OCI-LY7 (cell line): ENCODE results near the gene CEP55. TPM values are rescaled to one million over a fixed set of nuclear protein-coding genes. Genes with fewer than 3 reads are reported as not detected.

Experiments used
- BruUV-seq: library from RNA; stranded (reverse); fragments of 400-500 nt; replicated peaks from 2 replicates; lab custom pipeline; 2021; lab: Mats Ljungman, UMichigan
- CTCF ChIA-PET: fragments of 300-600 bp; sonication (Branson Sonifier 250); formaldehyde crosslinking; loops from one replicate; lab custom pipeline; 2022; ENCODE audit warnings: antibody characterized with exemption; ENCODE audit not compliant: unreplicated experiment; lab: Charles Lee
- POLR2A ChIA-PET: fragments of 300-600 bp; sonication (Branson Sonifier 250); formaldehyde crosslinking; loops from one replicate; lab custom pipeline; 2022; ENCODE audit warnings: antibody characterized with exemption; lab: Charles Lee
- DNase-seq: peaks from one replicate; pipeline ENCODE4 v3.0.0-alpha.2; 2015; ENCODE audit warnings: low spot score
- H2AFZ ChIP-seq: fragments of 200-600 bp; sonication (generic), shearing (Covaris generic); 2 replicates; pipeline ENCODE4 v1.6.1; 2014; ENCODE audit warnings: mild to moderate bottlenecking, antibody characterized with exemption, low read length, moderate library complexity
- H3K27ac ChIP-seq: fragments of 200-600 bp; sonication (generic); 2 replicates; pipeline ENCODE4 v1.5.1; 2014; ENCODE audit warnings: mixed run types, low read depth, mild to moderate bottlenecking, moderate library complexity, low read length, inconsistent platforms; ENCODE audit not compliant: poor library complexity, severe bottlenecking
- H3K36me3 ChIP-seq: fragments of 200-600 bp; sonication (generic); 2 replicates; pipeline ENCODE4 v1.6.1; 2014; ENCODE audit warnings: mild to moderate bottlenecking, antibody characterized with exemption, low read length, moderate library complexity, mixed read lengths; ENCODE audit not compliant: insufficient read depth
- H3K4me1 ChIP-seq: fragments of 200-600 bp; sonication (generic); 2 replicates; pipeline ENCODE4 v1.5.1; 2014; ENCODE audit warnings: mild to moderate bottlenecking, low read length; ENCODE audit not compliant: insufficient read depth, poor library complexity, severe bottlenecking
- H3K4me2 ChIP-seq: fragments of 200-600 bp; sonication (generic); 2 replicates; pipeline ENCODE4 v1.6.1; 2014; ENCODE audit warnings: mild to moderate bottlenecking, low read length
- H3K4me3 ChIP-seq: fragments of 200-600 bp; sonication (generic); 2 replicates; pipeline ENCODE4 v1.5.1; 2014; ENCODE audit warnings: mild to moderate bottlenecking, low read depth, low read length; ENCODE audit not compliant: poor library complexity, severe bottlenecking
- H3K79me2 ChIP-seq: fragments of 200-600 bp; sonication (generic); 2 replicates; pipeline ENCODE4 v1.6.1; 2016; ENCODE audit warnings: low read depth, mild to moderate bottlenecking, low read length, moderate library complexity, mixed read lengths; ENCODE audit not compliant: insufficient read depth
- H3K9me2 ChIP-seq: fragments of 200-600 bp; sonication (generic); 2 replicates; pipeline ENCODE4 v1.6.1; 2016; ENCODE audit warnings: mild to moderate bottlenecking, low read length, mixed read lengths; ENCODE audit not compliant: insufficient read depth
- H3K9me3 ChIP-seq: fragments of 200-600 bp; sonication (generic); 2 replicates; pipeline ENCODE4 v1.6.1; 2014; ENCODE audit warnings: mild to moderate bottlenecking, mixed run types, low read length, mixed read lengths
- H4K20me1 ChIP-seq: fragments of 200-600 bp; sonication (generic); 2 replicates; pipeline ENCODE4 v1.6.1; 2014; ENCODE audit warnings: mild to moderate bottlenecking, antibody characterized with exemption, low read length, moderate library complexity, mixed read lengths; ENCODE audit not compliant: insufficient read depth
- EZH2phosphoT487 ChIP-seq: fragments of 200-600 bp; sonication (generic); IDR thresholded peaks from 2 replicates; pipeline ENCODE4 v1.6.1; 2018; ENCODE audit warnings: low read depth, borderline replicate concordance, mild to moderate bottlenecking, mixed run types, antibody characterized with exemption, low read length, moderate library complexity, mixed read lengths
- intact Hi-C: fragments of 100-400 bp; cut with micrococcal nuclease; formaldehyde crosslinking; loops from one replicate; pipeline ENCODE4 v1.10.0; 2022; ENCODE audit not compliant: unreplicated experiment
- total RNA-seq, 2 experiments: library from RNA; depleted of rRNA in 1 of 2; stranded (reverse); fragments of >200 nt in 1 of 2; shearing (Covaris generic) in 1 of 2; gene quantifications; 2 replicates each; pipeline ENCODE4 v1.2.3, GENCODE V29; 2014 to 2022
- TF ChIP-seq, protein P1 (sequence below): fragments of 200-600 bp; sonication (generic); conservative IDR thresholded peaks from 2 replicates; pipeline ENCODE4 v1.5.1; 2014; ENCODE audit warnings: mild to moderate bottlenecking, antibody characterized with exemption, low read length, moderate library complexity, mixed read lengths

CEP55 gene
- total RNA-seq, 2 experiments from 2014 or later: 64.5 to 68.3 TPM

- POLR2A ChIA-PET: no interaction called here
- BruUV-seq: no TSS peak
These were observed 21.2 kb upstream of the CEP55 start for GRCh38 chr10:93475227-93475626.

GRCh38 chr10:93475871-93476270, 20.5 kb upstream of the CEP55 start:
- intact Hi-C loops: loop anchor here (2.0 kb wide), 1 partner anchor 45 kb away; no protein-coding TSS in a partner anchor
- H3K27ac ChIP-seq: no peak overlapping the region
- no peak for DNase-seq
- POLR2A ChIA-PET: interaction anchor here (0.6 to 1.0 kb wide), 7 partner anchors 20 to 305 kb away, joined by 3 to 5 read pairs (median 5); no protein-coding TSS in a partner anchor
- no TSS peak for BruUV-seq
- no peak overlapping the region for H3K4me3 ChIP-seq
- H3K4me1 ChIP-seq: no peaks in the 10 kb centered on the region
- no peak overlapping the region for H3K4me2 ChIP-seq
- TF ChIP-seq, protein P1, sequence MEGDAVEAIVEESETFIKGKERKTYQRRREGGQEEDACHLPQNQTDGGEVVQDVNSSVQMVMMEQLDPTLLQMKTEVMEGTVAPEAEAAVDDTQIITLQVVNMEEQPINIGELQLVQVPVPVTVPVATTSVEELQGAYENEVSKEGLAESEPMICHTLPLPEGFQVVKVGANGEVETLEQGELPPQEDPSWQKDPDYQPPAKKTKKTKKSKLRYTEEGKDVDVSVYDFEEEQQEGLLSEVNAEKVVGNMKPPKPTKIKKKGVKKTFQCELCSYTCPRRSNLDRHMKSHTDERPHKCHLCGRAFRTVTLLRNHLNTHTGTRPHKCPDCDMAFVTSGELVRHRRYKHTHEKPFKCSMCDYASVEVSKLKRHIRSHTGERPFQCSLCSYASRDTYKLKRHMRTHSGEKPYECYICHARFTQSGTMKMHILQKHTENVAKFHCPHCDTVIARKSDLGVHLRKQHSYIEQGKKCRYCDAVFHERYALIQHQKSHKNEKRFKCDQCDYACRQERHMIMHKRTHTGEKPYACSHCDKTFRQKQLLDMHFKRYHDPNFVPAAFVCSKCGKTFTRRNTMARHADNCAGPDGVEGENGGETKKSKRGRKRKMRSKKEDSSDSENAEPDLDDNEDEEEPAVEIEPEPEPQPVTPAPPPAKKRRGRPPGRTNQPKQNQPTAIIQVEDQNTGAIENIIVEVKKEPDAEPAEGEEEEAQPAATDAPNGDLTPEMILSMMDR: no peak
- TF ChIP-seq EZH2phosphoT487: no peak
- no peaks in the 10 kb centered on the region for H3K79me2 ChIP-seq
- no peaks in the 10 kb centered on the region for H3K36me3 ChIP-seq
- H2AFZ ChIP-seq: no peak overlapping the region
- H4K20me1 ChIP-seq: no peaks in the 10 kb centered on the region
- CTCF ChIA-PET: interaction anchor here (0.7 kb wide), 1 partner anchor 15 kb away, joined by 3 read pairs; no protein-coding TSS in a partner anchor
- H3K9me3 ChIP-seq: no peaks in the 10 kb centered on the region
- H3K9me2 ChIP-seq: no peaks in the 10 kb centered on the region

More at GRCh38 chr10:93475227-93475626, 21.2 kb upstream of the CEP55 start:
- Histone ChIP-seq H4K20me1 (no peaks in the 10 kb centered on the region), H3K4me2 (no peak overlapping the region), H3K79me2 (no peaks in the 10 kb centered on the region), H3K9me3 (no peaks in the 10 kb centered on the region), H3K27ac (no peak overlapping the region), H3K36me3 (no peaks in the 10 kb centered on the region), H3K4me1 (no peaks in the 10 kb centered on the region), H3K4me3 (no peak overlapping the region), H3K9me2 (no peaks in the 10 kb centered on the region), H2AFZ (no peak overlapping the region)
- no peak for DNase-seq
- intact Hi-C loops: no loop called here
- CTCF ChIA-PET: no interaction called here
- TF ChIP-seq, protein P1: no peak
- TF ChIP-seq EZH2phosphoT487: no peak

- H4K20me1 ChIP-seq: no peaks in the 10 kb centered on the region
- intact Hi-C loops: loop anchor here (2.0 kb wide), 1 partner anchor 46 kb away; no protein-coding TSS in a partner anchor
- H3K27ac ChIP-seq: no peak overlapping the region
- no peak for TF ChIP-seq EZH2phosphoT487
- TF ChIP-seq, protein P1: no peak
- no peaks in the 10 kb centered on the region for H3K79me2 ChIP-seq
- no peaks in the 10 kb centered on the region for H3K9me2 ChIP-seq
- H3K4me2 ChIP-seq: no peak overlapping the region
- H3K4me1 ChIP-seq: no peaks in the 10 kb centered on the region
- no peaks in the 10 kb centered on the region for H3K9me3 ChIP-seq
- H3K4me3 ChIP-seq: no peak overlapping the region
- DNase-seq: no peak
- H2AFZ ChIP-seq: no peak overlapping the region
- ChIA-PET POLR2A (interaction anchor here (0.7 kb wide), 2 partner anchors 91 to 243 kb away, joined by 4 to 5 read pairs; no protein-coding TSS in a partner anchor), CTCF (interaction anchor here (0.7 kb wide), 1 partner anchor 16 kb away, joined by 3 read pairs; no protein-coding TSS in a partner anchor)
- BruUV-seq: no TSS peak
- no peaks in the 10 kb centered on the region for H3K36me3 ChIP-seq
These were observed 19.7 kb upstream of the CEP55 start for GRCh38 chr10:93476756-93477155.
